Stimulated activated CD8-positive, alpha-beta memory T cell treated with anti-CD3 and anti-CD28 coated beads, Interleukin-15, amount 100 ng/mL, for 4 hours (primary cell): ENCODE results near the gene IBA57.

Experiments used
- DNase-seq, 2 donors: peaks; one replicate each; pipeline ENCODE4 v3.0.0-alpha.2; 2020; ENCODE audit warnings: low read depth in 2 of 2

The IBA57 gene

DNA sequence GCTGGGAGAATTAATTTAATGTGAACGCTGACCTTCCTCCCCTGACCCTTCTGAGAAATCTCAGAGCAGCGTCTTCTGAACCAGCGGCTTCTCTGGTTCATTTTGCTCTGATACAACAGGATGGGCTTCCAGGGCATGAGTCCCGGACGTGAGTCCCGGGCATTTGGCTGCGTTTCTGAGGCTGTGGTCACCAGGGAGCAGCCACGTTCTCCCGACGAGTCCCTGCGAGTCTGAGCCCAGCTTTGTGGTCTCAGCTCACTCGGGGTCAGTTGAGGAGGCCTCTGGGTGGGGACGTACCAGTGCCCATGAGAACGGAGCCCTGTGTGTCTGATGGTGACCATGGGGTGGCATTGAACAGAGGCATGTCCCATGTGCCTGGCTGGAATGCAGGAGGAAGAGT lies 24.6 kb downstream of the IBA57 start:
- no peak for DNase-seq

- DNase-seq: no peak
Measured at GRCh38 chr1:228190778-228191177, 25.2 kb downstream of the IBA57 start.

- DNase-seq: no peak
Measured at GRCh38 chr1:228194436-228194835, 28.8 kb downstream of the IBA57 start.

DNA sequence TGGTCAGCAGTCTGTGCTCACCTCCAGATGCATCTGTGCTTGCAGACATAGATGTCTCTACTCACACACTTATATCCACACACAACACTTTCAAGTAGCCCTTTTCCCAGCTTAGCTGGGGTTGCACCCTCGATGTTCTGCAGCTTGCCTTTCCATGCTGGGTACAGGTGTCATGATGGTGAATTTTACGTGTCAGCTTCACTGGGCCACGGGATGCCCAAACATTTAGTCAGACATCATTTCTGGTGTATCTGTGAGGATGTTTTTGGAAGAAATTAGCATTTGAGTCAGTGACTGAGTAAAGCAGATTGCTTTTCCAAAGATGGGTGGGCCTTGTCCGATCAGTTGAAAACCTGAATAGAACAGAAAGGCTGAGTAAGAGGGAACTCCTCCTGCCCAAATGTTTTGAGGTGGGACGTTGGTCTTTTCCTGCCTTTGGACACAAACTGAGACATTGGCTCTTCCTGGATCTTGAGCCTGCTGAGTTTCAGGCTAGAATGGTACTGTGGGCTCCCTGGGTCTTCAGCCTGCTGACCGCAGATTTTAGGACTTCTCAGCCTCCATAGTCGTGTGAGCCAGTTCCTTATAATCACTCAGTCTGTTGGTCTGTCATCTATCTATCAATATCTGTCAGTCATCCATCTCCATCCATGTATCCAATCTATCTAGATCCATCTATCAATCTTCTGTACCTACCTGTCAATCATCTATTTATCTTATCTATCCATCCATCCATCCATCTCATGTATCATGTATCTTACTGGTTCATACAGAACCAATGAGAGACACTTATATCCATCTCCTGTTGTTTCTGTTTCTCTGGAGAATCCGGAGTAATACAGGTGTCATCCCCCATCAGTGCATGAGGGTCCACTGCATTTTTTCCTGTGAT lies 29.6 kb downstream of the IBA57 start:
- DNase-seq: no peak

- DNase-seq: no peak
Measured at GRCh38 chr1:228197555-228198147, 32.0 kb downstream of the IBA57 start.

- DNase-seq: no peak
Measured at GRCh38 chr1:228198977-228199590, 33.5 kb downstream of the IBA57 start.

DNA sequence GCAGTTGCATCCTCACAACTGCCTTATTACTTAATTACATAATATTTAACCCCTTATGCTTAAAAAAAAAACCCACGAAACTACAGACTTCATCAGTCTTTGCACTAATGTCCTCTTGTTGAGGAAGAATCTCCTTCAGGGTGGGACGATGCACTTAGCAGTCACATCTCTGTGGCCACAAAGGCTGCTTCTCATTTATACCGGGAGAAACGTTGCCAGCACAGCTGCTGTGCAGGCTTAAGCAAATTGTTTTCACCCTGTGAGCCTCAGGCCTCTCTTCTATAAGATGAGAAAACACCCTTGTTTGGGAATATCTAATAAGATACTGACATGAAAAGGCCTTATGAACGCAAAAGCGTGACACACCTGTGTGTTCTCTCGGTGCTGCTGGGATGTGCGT lies 39.4 kb downstream of the IBA57 start:
- no peak for DNase-seq

DNA sequence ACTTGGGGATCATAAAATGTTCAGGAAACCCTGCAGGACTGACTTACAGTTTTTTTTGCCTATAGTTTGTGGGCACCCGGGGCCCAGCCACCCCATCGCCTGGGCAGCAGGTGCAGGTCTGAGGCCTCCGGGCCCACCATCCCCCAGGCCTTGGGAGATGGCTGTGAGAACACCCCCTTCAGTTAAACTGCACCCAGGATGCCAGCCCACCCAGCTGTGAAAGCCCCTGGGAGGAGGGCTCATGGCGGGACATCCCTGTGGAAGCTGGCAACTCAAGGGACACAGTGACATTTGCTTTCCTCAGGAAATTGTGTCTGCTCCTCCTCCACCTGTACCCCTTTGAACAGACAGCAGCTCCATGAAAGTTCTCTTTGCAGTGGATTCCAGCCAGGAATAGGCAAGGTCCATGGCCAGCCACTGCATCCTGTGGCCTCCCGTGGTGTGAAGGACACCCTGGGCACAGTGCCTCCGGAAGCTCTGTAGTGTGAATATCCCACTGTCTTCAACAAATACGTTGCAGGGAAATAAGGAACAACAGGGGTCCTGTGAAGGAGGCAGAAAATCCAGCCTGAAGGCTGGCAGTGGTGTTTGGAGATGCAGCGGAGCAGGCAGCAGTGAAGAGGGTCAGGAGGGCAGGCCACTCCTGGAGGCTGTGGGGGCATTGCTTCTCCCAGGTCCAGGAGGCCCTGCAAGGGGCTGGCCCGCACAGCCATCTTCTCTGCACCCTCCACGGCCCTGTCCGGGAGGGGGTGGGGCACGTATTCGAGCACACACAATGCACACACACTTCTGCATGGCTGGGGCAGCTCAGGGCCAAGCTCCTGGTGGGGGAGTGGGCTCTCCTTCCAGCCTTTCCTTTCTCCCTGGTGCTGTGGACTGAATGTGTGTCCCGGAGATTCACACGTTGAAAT lies 40.2 kb downstream of the IBA57 start:
- no peak for DNase-seq

- no peak for DNase-seq
Measured at GRCh38 chr1:228206582-228207351, 41.2 kb downstream of the IBA57 start.

GRCh38 chr1:228207381-228207810 lies 41.8 kb downstream of the IBA57 start:
- no peak for DNase-seq

DNA sequence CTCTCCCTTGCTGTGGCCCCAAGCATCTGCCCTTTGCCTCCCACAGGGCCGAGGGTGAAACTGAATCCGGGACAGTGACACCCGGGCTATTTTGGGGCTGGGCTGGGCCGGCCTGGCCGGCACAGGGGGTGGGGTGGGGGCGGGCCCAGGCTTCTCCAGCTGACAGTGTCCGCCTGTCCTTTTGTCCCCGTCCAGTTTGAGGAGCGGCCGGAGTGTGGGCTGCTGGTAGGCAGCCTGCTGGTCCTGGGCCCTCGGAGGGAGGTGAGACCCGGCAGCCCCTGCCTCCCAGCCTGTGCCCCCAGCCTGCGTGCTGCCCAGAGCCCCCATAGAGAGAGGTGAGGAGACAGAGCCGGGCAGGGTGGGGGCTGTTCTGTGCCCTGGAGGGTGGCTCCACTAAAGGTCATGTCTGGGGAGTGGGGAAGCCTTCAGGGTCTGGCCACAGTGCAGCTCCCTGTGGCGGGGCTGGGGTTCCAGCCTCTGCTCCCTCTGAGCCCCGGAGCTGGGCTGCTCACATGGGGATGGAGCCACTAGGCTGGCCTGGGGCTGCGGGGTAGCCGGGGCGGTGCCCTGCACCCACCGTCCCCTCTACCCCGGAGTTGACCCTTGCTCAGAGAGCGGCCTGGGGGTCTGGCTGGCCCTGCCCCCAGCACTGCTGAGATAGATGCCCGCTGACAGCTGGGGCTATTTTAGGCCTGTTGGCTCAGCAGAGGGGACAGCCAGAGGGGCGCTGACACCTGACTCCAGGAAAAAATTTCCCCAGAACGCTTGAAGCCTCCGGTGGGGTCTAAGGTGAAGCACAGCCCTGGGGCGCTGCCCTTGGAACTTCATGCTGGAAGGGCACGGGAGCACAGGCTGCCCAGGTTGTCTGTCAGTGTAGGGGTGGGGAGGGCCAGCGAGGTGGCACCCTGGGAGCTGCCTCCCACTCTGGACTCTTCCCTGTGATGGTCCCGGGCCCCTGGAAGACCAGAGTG lies 42.5 kb downstream of the IBA57 start, which contains the start of gene OBSCN:
Gene OBSCN, plus strand, starts transcription at position 194 of the 971 bp plus-strand sequence. CDS start 3,740 bp downstream, outside the sequence.
- no peak for DNase-seq

DNA sequence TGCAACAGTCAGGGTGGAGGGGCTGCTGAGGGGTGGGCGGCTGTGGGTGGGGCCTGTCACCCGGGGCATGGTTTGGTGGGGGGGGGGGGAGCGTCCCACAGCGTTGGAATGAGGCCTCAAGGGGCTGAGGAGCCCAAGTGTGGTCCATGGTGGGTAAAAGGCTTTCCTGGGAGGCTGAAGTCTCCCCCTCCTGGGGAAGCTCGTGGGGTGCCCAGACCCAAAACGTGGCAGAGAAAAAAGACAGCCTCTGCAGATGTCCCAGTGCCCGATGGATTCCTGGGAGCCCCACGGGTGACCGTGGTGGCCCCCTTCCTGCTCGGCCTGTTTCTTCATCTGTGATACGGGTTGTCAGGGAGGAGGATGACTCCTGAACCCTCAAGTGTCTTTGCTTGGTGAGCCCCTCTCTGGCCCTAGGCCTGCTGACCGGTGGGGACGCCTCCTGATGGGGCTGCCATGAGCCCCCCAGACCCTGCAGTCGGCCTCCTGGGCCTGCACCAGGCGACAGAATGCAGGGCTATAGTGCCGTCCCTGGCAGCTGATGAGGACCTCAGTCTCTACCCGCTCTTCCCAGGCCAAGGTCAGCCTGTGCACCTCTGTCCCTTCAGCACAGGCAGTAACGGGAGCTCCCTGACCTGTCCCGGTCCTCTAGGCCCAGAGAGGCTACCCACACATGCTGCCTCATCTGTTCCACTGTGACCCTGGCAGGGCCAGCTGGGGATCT lies 43.4 kb downstream of the IBA57 start:
- no peak for DNase-seq

GRCh38 chr1:228209657-228210056 lies 44.1 kb downstream of the IBA57 start:
- DNase-seq: no peak

DNA sequence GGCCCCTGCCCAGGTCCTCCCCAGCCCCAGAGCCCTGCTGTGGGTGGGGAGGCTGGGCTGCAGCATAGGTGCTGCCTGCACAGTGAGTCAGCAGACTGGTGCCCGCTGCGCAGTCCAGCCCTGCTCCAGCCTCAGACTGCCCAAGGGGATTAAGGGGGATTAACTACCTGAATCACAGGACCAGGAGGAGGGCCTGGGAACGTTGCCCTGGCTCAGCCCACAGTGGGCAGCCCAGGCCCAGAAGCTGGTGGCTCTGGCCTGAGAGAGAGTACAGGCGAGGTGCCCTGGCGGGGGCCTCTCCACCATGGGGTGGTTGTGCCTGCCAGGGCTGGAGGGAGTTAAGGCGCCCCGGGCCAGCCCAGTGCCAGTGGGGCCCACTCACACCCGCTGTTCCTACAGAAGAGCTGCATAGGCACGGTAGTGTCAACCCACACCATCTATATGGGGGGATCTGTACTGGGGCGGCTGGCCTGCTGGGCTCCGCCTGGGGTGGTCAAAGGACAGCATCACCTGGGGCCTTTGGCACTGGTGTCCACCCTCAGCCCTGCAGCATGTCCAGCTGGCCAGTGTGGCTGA lies 44.6 kb downstream of the IBA57 start:
- DNase-seq: no peak

GRCh38 chr1:228210712-228211530 lies 45.3 kb downstream of the IBA57 start:
- no peak for DNase-seq

- no peak for DNase-seq
Measured at GRCh38 chr1:228211531-228212414, 46.2 kb downstream of the IBA57 start.
